ENCODE results near the gene ERN1.

ERN1 gene

DNA sequence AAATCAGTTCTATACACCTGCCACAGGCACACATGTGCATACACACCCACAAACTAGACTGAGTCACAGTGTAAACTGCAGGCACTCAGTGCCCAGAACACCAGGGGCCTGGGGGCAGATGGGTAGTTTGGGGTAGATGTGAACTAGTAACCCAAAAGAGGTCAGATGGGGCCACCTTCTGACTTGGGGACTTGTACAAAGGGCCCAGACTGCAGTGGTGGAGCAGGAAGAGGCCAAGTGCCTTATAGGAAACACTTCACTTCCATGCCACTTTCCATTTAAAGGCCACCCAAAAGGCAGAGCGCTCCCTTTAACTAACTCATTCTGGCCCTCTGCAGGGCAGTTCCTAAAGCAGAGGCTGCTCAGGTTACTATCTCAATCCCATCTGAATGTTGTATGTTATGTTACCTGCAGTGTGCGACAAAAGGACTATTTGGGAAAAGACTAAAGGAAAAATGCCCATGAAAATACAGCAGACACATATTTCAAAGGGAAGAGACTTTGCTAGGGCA is 27.8 kb upstream of the ERN1 start:
- no peak for DNase-seq (ENCODE audit: low spot score)

DNA sequence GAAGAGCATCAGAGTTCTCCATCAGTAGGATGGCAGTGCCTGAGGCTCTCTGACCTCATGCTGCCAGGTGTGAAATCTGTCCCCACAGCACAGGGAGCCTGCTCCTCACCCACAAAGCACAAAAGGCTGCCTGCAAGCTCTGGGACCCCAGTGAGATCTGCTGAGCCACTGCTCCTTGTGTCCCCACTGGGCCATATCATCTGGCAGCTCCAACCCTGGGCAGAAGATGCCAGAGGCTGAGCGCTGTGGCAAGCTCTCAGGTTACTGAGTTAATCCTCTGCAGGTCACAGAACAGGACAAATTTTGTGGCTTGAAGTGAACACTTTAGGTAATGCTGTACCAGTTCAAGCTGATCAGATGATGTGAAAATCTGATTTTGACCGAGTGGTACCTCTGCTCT is 26.7 kb upstream of the ERN1 start:
- DNase-seq (ENCODE audit: low spot score) = no peak

DNA sequence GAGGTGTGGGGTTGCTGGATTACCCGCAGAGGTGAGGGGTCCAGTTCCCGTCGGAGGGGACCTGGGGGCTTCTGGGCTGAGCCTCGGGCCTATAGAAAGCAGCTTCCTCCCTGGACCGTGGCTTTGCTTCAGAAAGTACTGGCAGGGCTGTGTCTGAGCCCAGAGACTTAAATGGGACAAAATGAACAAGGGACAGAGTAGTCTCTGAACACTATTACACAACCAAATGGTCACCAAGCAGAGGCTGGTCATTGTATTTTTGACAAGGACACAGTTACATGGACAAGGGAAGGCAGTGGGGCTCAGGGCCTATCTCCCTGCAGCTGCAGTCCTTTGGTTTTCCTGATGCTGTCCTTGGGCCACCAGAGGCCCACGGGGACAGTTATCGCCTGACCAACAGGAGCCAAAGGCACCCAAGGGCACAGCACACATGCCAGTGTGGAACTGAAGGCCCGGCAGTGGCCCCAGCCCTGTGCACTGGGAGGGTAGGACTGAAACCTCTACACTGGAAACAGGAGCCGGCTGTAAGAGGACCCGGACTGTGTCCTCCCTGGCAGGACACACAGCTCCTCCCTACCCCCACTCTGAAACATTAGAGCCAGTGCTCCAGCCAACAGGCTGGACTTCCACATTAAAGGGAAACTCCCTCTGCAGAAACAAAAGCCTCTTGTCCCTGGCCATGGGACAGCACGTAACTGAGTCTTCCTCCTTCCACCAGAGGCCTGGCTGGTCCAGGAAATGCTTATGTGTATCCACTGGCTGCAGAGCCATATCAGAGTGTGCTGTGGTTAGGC is 26.0 kb upstream of the ERN1 start:
- DNase-seq (ENCODE audit: low spot score) = no peak

GRCh38 chr17:64155129-64155528 is 25.2 kb upstream of the ERN1 start:
- DNase-seq (ENCODE audit: low spot score) = no peak

- no peak for DNase-seq (ENCODE audit: low spot score)
Measured at GRCh38 chr17:64154717-64155116, 24.8 kb upstream of the ERN1 start.

DNA sequence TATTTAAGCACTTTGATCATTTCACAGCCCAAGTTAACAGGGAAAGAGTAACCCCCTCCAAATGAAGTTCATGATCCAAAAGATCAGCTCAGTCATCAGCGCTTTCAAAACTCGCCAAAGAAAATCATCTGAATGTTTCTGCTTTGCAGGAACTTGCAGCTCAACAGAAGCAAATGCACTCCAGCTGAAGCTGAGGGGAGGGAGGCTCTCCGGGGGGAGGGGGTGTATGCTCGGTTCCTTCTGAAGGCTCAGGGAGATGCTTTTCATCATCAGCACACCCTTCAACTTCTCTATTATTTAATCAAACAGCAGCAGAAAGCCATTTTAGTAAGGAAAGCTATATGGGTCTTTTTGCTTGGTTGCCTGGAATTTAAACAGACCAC is 24.4 kb upstream of the ERN1 start:
- DNase-seq (ENCODE audit: low spot score) = no peak

- DNase-seq (ENCODE audit: low spot score) = no peak
Measured at GRCh38 chr17:64153565-64154312, 23.8 kb upstream of the ERN1 start.

- DNase-seq (ENCODE audit: low spot score) = no peak
Measured at GRCh38 chr17:64152428-64153125, 22.6 kb upstream of the ERN1 start.

DNA sequence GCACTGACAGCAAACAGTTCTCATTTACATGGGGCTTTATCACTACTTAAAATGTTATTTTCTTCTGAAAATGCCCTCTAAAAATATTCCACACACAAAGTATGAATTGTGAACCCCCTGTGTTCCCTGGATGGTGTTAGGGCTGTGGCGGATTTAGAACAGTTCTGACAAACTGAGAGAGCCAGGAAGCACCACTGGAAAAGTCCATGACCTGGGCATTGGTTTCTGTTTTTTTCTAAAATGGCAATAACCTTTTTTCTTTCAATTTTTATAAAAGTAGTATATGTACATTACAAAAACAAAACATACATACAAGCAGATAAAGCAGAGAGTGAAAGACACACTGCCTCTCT is 21.0 kb upstream of the ERN1 start:
- no peak for DNase-seq (ENCODE audit: low spot score)

- DNase-seq (ENCODE audit: low spot score) = no peak
Measured at GRCh38 chr17:64150237-64151015, 20.5 kb upstream of the ERN1 start.

- DNase-seq (ENCODE audit: low spot score) = no peak
Measured at GRCh38 chr17:64149196-64149595, 19.3 kb upstream of the ERN1 start.

DNA sequence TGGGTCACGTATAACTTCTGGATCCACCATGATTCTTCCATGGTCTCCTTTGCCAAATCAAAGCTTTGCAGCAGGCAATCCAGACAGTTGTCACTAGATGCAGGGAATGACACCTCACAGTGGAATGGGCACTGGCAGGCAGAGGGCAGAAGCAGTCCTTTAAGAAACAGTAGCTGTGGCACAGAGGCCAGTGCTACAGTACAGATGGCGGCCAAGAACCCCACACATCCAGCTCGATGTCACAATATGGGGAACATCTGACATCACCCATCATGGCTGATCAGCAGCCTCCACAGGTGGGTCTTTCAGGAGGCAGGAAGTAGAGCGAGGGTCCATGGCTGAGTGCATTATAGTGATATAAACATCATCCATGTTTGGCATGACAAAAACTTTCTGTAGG is 18.8 kb upstream of the ERN1 start:
- DNase-seq (ENCODE audit: low spot score) = no peak

- no peak for DNase-seq (ENCODE audit: low spot score)
Measured at GRCh38 chr17:64148017-64148631, 18.2 kb upstream of the ERN1 start.

DNA sequence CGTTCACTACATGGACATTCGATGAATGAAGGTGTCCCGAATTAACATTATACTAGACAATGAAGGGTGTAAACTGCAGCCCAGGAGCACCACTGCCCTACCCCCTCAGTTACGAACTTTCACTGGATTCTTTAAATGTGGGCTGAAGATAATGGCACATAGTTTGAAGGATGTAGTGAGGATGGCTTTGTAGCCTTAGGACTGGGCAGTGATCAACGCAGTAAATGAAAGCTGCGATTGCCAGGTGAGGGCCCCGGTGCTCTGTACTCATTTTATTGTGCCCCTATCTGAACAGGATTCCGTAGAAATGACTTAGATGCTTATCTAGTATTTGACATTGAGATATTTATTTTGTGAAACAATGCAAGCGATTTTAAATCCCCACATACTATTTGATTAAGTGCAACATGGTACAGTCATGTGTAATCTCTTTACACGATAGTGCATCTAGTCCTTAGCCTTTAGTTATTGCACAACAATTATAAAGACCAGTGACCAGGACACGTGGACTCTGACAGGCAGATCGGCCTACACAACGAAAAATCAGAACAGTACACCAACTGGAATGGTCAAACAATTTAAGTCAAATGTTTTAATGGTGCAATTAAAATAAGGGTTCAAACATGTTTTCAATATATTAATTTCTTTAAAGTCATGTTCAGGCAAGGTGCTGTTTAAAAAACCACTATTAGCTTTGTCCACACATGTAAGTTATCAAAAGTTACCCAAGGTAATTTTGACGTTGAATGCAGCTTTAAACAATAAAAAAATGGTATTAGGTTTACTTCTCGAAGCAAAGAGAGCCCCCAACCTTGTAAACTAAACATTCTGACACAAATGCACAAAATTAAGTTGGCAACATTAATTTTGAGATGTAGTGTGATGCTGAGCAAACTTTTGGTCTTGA is 17.4 kb upstream of the ERN1 start:
- DNase-seq (ENCODE audit: low spot score) = no peak

DNA sequence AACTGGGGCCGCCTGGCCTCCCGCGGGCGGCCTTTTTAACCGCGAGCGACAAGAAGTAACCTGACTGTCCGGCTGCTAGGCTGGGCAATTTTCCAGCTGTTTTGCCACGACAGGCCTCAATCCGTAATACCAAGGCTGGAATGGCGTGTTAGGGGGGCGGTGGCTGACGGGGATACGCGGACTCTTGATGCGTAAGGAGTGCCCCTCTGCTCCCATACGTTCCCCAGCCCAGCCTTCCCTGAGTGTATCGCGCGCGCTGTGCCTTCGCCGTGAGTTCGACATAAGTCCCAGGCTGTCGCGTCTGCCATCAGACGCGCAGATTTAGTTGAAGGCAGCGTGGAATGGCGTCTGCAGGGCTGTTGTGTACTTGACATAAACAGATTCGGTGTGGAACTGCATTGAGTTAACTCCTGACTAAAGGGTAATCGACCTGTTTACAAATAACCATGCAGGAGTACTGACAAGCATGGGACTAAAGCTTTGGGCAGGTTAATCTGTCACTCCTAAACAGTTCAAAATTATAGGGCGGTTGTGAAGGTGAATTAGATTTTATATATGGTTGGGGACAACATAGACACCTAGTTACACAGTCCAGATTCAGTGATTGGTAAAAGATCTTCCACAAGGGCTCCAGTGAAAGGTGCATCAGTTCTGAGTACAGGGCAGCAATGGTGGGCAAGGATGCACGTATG is 16.6 kb upstream of the ERN1 start:
- DNase-seq (ENCODE audit: low spot score) = peak; percentile 40

DNA sequence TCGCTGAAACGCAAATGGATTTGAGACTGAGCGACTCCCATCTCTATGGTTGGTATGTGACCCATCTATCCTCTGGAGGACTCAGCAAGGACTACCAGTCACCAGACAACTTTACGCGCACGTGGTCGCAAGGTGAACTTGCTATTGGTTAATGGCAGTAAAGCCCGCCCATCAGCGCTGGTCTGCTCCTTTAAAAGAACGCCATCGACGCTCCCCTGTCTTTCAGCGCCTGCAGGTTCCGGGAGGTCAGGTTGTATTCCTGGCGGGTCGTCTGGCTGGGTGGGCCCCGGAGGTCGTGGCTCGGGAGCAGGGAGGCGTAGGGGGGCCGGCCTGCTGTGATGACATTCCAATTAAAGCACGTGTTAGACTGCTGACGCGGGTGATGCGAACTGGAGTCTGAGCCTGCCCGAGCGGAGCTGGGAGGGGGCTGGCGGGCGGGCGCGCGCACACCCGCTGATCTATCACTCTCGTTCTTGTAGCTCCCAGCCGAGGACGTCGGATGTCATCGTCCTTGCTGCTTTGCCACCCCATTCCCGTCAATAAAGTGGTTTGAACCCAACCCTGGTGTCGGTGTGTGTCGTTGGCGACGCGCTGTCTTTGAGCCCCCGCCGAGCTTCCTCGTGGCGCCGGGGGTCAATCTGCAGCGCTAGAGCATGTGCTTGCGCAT is 15.9 kb upstream of the ERN1 start:
- peak; percentile 98 for DNase-seq (ENCODE audit: low spot score)

- DNase-seq (ENCODE audit: low spot score) = no peak
Measured at GRCh38 chr17:64145375-64145750, 15.4 kb upstream of the ERN1 start.

DNA sequence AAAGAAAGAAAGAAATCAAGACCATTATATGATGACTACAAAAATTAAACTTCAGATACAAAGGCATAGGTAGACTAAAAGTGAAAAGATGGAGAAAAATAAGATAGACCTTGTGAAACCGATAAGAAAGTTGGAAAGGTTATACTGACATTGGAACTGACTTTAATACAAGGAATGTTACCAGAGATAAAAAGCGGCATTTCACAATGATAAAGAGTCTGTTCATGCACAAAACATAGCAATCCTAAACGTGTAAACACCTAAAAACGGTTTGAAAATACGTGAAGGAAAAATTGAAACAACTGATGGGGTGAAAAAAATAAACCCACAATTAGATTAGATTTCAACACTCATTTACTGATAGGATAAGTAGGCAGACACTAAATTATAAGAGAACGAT is 9.6 kb upstream of the ERN1 start:
- no peak for DNase-seq (ENCODE audit: low spot score)

- no peak for DNase-seq (ENCODE audit: low spot score)
Measured at GRCh38 chr17:64138441-64138840, 8.5 kb upstream of the ERN1 start.

Measured in CD4-positive, alpha-beta T cell treated with Interleukin-6 at 100 ng/mL for 8 hours (primary cell).